HG03103 (cell line): ENCODE measurements around the gene KRT36.

ENCODE experiments used
- ATAC-seq: cut with Tn5 transposase; IDR thresholded peaks from one replicate; pipeline ENCODE4 v1.9.1; 2021; ENCODE audit warnings: low read depth; ENCODE audit not compliant: unreplicated experiment

The KRT36 gene

GRCh38 chr17:41522301-41523224, 32.9 kb upstream of the KRT36 start:
- no peak for ATAC-seq

GRCh38 chr17:41521574-41522261, 32.0 kb upstream of the KRT36 start:
- ATAC-seq, result no peak

- ATAC-seq, result no peak
These were observed 31.3 kb upstream of the KRT36 start for GRCh38 chr17:41520821-41521521.

- no peak for ATAC-seq
These were observed 30.0 kb upstream of the KRT36 start for GRCh38 chr17:41519501-41520224.

GRCh38 chr17:41518789-41519449, 29.2 kb upstream of the KRT36 start, which contains the start of gene KRT15:
Gene KRT15, minus strand, starts transcription at chr17:41518890. Its CDS starts 63 bp downstream, at chr17:41518827.
- no peak for ATAC-seq

GRCh38 chr17:41518031-41518430, 28.3 kb upstream of the KRT36 start:
- ATAC-seq, result no peak

- no peak for ATAC-seq
These were observed 27.1 kb upstream of the KRT36 start for GRCh38 chr17:41516830-41517283.

GRCh38 chr17:41516147-41516829, 26.6 kb upstream of the KRT36 start:
- no peak for ATAC-seq

GRCh38 chr17:41513168-41513547, 23.4 kb upstream of the KRT36 start:
- no peak for ATAC-seq

- ATAC-seq, result no peak
These were observed 22.9 kb upstream of the KRT36 start for GRCh38 chr17:41512546-41513167.

GRCh38 chr17:41511716-41512115, 22.0 kb upstream of the KRT36 start:
- ATAC-seq, result no peak

- no peak for ATAC-seq
These were observed 21.4 kb upstream of the KRT36 start for GRCh38 chr17:41511116-41511515.

- ATAC-seq, result no peak
These were observed 20.7 kb upstream of the KRT36 start for GRCh38 chr17:41510251-41511065.

- no peak for ATAC-seq
These were observed 17.7 kb upstream of the KRT36 start for GRCh38 chr17:41507315-41507880.

- no peak for ATAC-seq
These were observed 16.4 kb upstream of the KRT36 start for GRCh38 chr17:41505809-41506767.

GRCh38 chr17:41505007-41505808, 15.5 kb upstream of the KRT36 start, which contains the start of gene KRT13:
Gene KRT13, minus strand, starts transcription at chr17:41505612. Its CDS starts 62 bp downstream, at chr17:41505550.
- no peak for ATAC-seq
